Calu3 (cell line): ENCODE data around the gene NDOR1. TPM values are rescaled to one million over a fixed set of nuclear protein-coding genes. Genes with fewer than 3 reads are reported as not detected.
"Not testable (repeated sequence)": the region's sequence is repeated elsewhere in the genome, so short reads cannot be mapped to it uniquely, and the experiment has no call there.

ENCODE experiments used
- BruUV-seq: library from RNA; stranded (reverse); fragments of 400-500 nt; replicated peaks from 2 replicates; lab custom pipeline; 2021; lab: Mats Ljungman, UMichigan
- CTCF ChIA-PET: fragments of 300-600 bp; sonication (Branson Sonifier 250); formaldehyde crosslinking; loops from one replicate; lab custom pipeline; 2022; ENCODE audit warnings: antibody characterized with exemption; lab: Charles Lee
- DNase-seq: peaks from one replicate; pipeline ENCODE4 v3.0.0; 2022
- H3K27ac Mint-ChIP-seq: one replicate; pipeline ENCODE4 v1.8.0; 2022; ENCODE audit warnings: mixed read lengths; ENCODE audit not compliant: unreplicated experiment
- H3K27me3 Mint-ChIP-seq: one replicate; pipeline ENCODE4 v1.8.0; 2022; ENCODE audit warnings: mixed read lengths; ENCODE audit not compliant: unreplicated experiment
- H3K36me3 Mint-ChIP-seq: one replicate; pipeline ENCODE4 v1.8.0; 2022; ENCODE audit warnings: mild to moderate bottlenecking, moderate library complexity, mixed read lengths; ENCODE audit not compliant: insufficient read depth, unreplicated experiment
- H3K4me1 Mint-ChIP-seq: one replicate; pipeline ENCODE4 v1.8.0; 2022; ENCODE audit warnings: mild to moderate bottlenecking, low read depth, mixed read lengths; ENCODE audit not compliant: unreplicated experiment
- H3K4me3 Mint-ChIP-seq: one replicate; pipeline ENCODE4 v1.8.0; 2022; ENCODE audit warnings: mild to moderate bottlenecking, low read depth, moderate library complexity, mixed read lengths; ENCODE audit not compliant: unreplicated experiment
- H3K9me3 Mint-ChIP-seq: one replicate; pipeline ENCODE4 v1.8.0; 2022; ENCODE audit warnings: low read depth, mixed read lengths; ENCODE audit not compliant: unreplicated experiment
- CTCF ChIP-seq: fragments of 200-600 bp; IDR thresholded peaks from one replicate; pipeline ENCODE4 v1.8.0; 2022; ENCODE audit warnings: antibody characterized with exemption; ENCODE audit not compliant: unreplicated experiment
- intact Hi-C: fragments of 100-400 bp; cut with micrococcal nuclease; formaldehyde crosslinking; loops from one replicate; pipeline ENCODE4 v1.10.0; 2022; ENCODE audit not compliant: unreplicated experiment
- total RNA-seq: library from RNA; stranded (reverse); gene quantifications from 2 replicates; pipeline ENCODE4 v1.2.3, GENCODE V29; 2022

NDOR1 gene
- total RNA-seq, 1 experiment from 2014 or later = 27.7 TPM

- no peak for DNase-seq
- H3K4me1 Mint-ChIP-seq = peaks cover 6% of the 10 kb centered on the region
- no peaks in the 10 kb centered on the region for H3K9me3 Mint-ChIP-seq
- intact Hi-C loops = no loop called here
- BruUV-seq = TSS peak; percentile 32
- H3K36me3 Mint-ChIP-seq = peaks cover 42% of the 10 kb centered on the region
- no peak for TF ChIP-seq CTCF
- H3K4me3 Mint-ChIP-seq = no peak overlapping the region
- CTCF ChIA-PET = no interaction called here
- H3K27me3 Mint-ChIP-seq = no peaks in the 10 kb centered on the region
- H3K27ac Mint-ChIP-seq = no peak overlapping the region
Observed at GRCh38 chr9:137256856-137257255, 51.4 kb downstream of the NDOR1 start.

- BruUV-seq, H3K9me3 Mint-ChIP-seq, DNase-seq, H3K27ac Mint-ChIP-seq, H3K4me3 Mint-ChIP-seq, H3K27me3 Mint-ChIP-seq, H3K4me1 Mint-ChIP-seq, intact Hi-C loops: not testable (repeated sequence)
- H3K36me3 Mint-ChIP-seq = peaks cover 31% of the 10 kb centered on the region
- CTCF ChIA-PET = interaction anchor here (0.7 kb wide), 1 partner anchor 11 kb away, joined by 3 read pairs; no protein-coding TSS in a partner anchor
Observed at GRCh38 chr9:137262173-137262908, 56.8 kb downstream of the NDOR1 start.

- BruUV-seq = no TSS peak
- intact Hi-C loops = no loop called here
- Mint-ChIP-seq H3K27ac (no peak overlapping the region), H3K4me3 (no peak overlapping the region), H3K27me3 (no peaks in the 10 kb centered on the region), H3K36me3 (peaks cover 31% of the 10 kb centered on the region), H3K9me3 (no peaks in the 10 kb centered on the region), H3K4me1 (peaks cover 8% of the 10 kb centered on the region)
- DNase-seq = no peak
- TF ChIP-seq CTCF = no peak
- CTCF ChIA-PET = no interaction called here
Observed at GRCh38 chr9:137262909-137263285, 57.4 kb downstream of the NDOR1 start.

GRCh38 chr9:137263506-137263905 lies 58.0 kb downstream of the NDOR1 start:
- Mint-ChIP-seq H3K4me3 (no peak overlapping the region), H3K27me3 (no peaks in the 10 kb centered on the region), H3K9me3 (no peaks in the 10 kb centered on the region), H3K4me1 (peaks cover 12% of the 10 kb centered on the region), H3K27ac (no peak overlapping the region), H3K36me3 (peaks cover 27% of the 10 kb centered on the region)
- no peak for TF ChIP-seq CTCF
- BruUV-seq = no TSS peak
- intact Hi-C loops = no loop called here
- no peak for DNase-seq
- CTCF ChIA-PET = no interaction called here

GRCh38 chr9:137264067-137264466 lies 58.6 kb downstream of the NDOR1 start:
- peaks cover 18% of the 10 kb centered on the region for H3K4me1 Mint-ChIP-seq
- intact Hi-C loops = no loop called here
- CTCF ChIA-PET = no interaction called here
- H3K27ac Mint-ChIP-seq = no peak overlapping the region
- peaks cover 31% of the 10 kb centered on the region for H3K36me3 Mint-ChIP-seq
- no TSS peak for BruUV-seq
- H3K9me3 Mint-ChIP-seq = no peaks in the 10 kb centered on the region
- no peak for TF ChIP-seq CTCF
- H3K27me3 Mint-ChIP-seq = no peaks in the 10 kb centered on the region
- H3K4me3 Mint-ChIP-seq = no peak overlapping the region
- DNase-seq = no peak
